GM12873 (cell line): ENCODE measurements around the gene NOX1.

ENCODE experiments used
- TF ChIP-seq, protein P1 (sequence below): IDR thresholded peaks from 2 replicates; pipeline ENCODE4 v1.5.1; 2012; ENCODE audit warnings: low read depth, mild to moderate bottlenecking, moderate library complexity, low read length, control low read depth; ENCODE audit not compliant: insufficient read depth; ENCODE audit errors: missing control alignments

The NOX1 gene

DNA sequence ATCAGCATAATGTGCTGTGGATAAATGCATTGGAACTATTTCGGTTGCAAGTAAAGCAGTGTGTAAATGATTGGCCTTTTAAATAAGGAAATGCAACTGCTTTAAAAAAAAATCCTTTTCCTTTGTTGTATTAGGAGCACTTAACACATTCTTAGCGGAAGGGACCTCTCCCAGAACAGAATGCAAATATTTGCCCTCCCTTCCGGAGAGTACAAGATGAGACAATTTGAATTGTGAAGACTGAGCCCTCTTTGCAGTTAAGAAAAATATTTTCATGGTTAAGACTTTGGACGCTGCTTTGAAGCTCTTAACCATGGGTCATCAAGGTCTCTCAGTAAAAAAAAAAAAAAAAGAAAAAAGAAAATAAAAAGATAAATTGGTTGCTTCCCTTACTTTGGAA is 9.5 kb upstream of the NOX1 start:
- TF ChIP-seq, protein P1, sequence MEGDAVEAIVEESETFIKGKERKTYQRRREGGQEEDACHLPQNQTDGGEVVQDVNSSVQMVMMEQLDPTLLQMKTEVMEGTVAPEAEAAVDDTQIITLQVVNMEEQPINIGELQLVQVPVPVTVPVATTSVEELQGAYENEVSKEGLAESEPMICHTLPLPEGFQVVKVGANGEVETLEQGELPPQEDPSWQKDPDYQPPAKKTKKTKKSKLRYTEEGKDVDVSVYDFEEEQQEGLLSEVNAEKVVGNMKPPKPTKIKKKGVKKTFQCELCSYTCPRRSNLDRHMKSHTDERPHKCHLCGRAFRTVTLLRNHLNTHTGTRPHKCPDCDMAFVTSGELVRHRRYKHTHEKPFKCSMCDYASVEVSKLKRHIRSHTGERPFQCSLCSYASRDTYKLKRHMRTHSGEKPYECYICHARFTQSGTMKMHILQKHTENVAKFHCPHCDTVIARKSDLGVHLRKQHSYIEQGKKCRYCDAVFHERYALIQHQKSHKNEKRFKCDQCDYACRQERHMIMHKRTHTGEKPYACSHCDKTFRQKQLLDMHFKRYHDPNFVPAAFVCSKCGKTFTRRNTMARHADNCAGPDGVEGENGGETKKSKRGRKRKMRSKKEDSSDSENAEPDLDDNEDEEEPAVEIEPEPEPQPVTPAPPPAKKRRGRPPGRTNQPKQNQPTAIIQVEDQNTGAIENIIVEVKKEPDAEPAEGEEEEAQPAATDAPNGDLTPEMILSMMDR, result no peak

DNA sequence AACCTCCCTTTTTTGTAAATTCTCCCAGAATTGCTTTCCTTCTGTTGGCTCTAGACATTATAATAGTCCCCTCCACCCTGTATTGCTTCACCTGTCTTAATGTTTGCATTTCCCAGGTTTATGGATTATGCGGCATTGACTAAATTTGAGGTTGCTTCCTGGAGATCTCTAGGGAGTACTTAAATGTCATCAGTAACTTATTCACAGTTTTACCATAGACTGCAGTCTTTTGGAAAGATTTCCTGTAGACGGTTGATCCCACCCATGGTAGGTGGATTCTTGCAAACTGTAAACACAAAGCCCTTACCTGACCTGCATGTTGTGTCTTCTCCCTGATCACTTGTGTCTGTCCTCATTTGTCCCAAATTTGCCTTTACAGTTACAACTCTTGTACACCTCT is 6.2 kb upstream of the NOX1 start:
- TF ChIP-seq, protein P1, result no peak

DNA sequence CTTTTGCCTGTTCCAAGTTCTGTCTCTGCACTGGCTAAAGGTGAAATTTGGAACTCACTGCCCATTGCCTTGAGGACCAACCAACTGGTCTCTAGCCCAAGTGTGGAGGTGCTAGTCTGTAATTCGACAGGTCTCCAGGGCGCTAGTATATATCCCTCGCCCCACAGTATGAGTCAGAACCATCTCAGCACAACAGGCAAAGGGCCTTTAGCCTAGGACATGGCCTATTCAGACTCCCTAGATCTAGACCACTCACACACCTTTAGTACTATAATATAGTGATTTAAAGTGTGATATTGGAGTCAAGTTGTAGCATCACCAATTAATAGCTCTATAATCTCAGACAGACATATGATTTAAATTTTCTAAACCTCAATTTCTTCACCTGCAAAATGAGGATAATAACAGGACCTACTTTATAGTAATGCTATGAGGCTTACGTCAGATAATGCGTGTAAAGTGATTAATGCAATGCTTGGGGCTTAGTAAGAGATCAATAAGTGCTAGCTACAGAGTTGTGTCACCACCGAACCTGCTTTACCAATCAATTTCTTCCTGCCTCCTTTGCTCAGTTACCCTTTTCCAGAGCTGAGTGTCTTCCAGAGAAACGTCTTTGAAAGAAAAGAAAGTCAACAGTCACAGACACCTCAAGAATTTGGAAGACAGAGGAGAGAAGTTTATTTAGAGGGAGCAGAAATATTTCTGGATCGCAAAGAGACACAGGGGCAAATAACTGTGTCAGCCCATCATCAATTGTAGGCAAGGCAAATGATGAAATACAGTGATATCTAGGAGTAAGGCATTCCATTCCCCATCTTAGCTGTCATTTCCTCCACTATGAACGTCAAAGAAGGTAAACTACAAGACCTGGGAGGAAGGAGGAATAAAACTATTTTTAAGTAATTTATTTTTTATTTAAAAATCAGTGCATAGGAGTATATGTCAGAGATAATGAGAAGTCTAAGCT is 2.3 kb downstream of the NOX1 start:
- TF ChIP-seq, protein P1, result no peak

DNA sequence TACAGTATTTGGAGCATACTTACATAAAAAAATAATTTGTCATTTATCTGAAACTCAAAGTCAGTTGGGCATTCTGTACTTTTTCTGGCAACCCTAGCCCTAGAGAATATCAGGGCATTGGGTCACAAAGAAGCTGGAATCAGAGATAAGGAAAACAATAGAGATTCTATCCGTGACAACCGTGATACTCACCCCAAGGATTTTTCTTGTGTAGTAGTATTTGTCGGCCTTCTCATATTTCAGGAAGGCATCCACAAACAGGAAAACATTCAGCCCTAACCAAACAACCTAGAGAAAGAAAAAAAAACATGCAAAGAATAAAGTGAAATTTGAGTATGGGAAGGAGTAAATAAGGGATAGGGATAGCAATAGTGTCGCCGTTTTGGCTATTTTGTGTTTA is 3.6 kb downstream of the NOX1 start:
- TF ChIP-seq, protein P1, result no peak

DNA sequence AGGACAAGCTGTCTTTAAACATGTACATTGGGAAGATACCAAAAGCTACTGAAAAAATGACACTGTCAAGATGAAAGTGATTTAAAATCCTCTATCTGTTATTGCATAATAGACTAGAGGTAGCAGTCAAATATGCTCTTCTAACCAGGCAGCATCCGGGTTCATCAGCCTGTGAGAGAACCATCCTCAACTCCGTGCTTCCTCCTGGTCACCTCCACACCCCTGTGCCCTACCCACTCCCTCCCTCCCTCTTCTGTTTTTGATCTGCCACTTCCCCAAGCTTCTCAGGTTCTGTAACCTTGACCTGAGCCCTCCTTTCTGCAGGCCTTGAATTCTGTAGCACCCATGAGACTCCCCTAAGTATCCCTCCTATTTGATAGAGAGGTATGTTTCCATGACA is 5.9 kb downstream of the NOX1 start:
- TF ChIP-seq, protein P1, result no peak

DNA sequence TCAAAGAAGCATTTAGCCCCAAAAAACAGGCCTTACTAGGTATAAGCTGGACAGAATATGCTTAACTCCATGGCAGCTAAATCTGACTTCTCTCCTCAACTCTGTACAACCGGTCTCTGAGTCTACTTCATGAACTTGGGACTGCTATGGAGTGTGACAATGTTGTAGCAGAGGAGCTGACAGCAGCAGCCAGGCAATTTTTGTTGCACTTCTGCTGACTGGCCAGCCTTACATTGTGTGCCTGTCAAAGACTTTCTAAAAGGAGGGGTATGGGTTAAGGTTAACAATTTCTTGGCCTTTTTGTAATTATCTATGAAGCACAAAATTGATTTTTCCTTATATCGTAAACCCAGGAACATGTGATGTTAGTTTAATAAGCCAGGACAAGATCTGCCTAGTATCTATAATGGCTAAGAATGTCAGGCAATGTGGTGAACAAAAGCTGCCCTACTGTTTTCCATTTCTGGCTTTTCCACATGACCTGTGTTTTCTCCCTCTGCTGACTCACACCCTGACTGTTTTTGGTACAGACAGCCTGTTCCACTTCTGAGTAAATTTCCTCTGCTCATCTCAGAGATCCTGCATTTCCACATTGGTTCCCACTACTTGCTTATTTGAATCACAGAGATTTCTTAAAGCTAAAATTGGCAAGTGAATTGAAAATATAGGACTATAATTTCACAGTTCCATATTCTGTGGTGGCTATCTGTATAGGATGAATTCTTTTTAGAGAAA is 9.3 kb downstream of the NOX1 start:
- TF ChIP-seq, protein P1, result no peak

DNA sequence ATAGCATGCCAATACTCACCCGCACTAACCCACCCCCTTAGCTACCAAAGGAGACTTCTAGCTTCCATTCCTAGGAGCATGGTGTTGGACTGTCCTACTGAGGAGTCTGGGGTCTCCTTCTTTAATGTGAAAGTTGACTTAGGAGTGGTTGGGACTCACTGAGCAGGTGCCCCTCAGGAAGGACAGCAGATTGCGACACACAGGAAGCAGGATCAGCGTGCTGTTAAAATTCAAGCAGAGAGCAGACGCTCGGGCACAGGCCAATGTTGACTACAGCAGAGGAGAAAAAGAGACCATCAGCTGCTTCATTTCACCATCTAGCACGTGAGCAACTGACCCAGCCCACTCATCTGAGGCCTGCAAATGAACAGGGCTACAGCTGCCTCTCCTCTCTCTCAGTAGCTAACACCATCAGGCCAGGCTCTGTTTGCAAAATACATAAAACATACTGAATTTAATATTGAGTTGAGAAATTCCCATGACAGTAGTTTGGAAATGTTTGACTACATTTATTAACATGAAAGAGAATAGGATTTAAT is 10.8 kb downstream of the NOX1 start:
- TF ChIP-seq, protein P1, result no peak
